Endothelial cell of umbilical vein (primary cell): Measurements from ENCODE around the gene IGF2BP2.
"Not testable (repeated sequence)": the region's sequence is repeated elsewhere in the genome, so short reads cannot be mapped to it uniquely, and the experiment has no call there.

Experiments
- POLR2AphosphoS5 ChIP-seq: IDR thresholded peaks from 2 replicates; pipeline ENCODE4 v1.6.1; 2012; ENCODE audit warnings: low read depth, mild to moderate bottlenecking, control low read depth, low read length, moderate library complexity; ENCODE audit not compliant: insufficient read depth
- TF ChIP-seq, protein P1 (sequence below), 2 donors: IDR thresholded peaks; 1 replicate in 1 of 2; 2 replicates in 1 of 2; pipeline ENCODE4 v1.5.1; 2011; ENCODE audit warnings: low read length in 2 of 2, mild to moderate bottlenecking in 2 of 2, moderate library complexity in 2 of 2, control low read depth in 1 of 2, inconsistent platforms in 1 of 2, low read depth in 1 of 2; ENCODE audit not compliant: insufficient read depth in 1 of 2; ENCODE audit errors: extremely low read depth in 1 of 2

DNA sequence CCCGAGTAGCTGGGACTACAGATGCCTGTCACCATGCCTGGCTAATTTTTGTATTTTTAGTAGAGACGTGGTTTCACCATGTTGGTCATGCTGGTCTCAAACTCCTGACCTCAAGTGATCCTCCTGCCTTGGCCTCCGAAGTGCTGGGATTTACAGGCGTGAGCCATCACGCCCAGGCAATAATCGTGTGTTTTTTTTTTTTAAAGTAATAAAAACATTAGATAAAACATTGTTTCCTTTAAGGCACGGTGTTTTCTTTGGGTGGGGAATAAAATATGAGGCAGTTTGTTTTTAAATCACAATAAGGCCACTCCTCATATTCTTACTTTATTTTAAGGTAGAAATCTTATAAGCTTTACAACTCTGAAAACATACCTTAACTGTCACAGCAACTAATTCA is 127.6 kb downstream of the IGF2BP2 start:
- TF ChIP-seq, protein P1, sequence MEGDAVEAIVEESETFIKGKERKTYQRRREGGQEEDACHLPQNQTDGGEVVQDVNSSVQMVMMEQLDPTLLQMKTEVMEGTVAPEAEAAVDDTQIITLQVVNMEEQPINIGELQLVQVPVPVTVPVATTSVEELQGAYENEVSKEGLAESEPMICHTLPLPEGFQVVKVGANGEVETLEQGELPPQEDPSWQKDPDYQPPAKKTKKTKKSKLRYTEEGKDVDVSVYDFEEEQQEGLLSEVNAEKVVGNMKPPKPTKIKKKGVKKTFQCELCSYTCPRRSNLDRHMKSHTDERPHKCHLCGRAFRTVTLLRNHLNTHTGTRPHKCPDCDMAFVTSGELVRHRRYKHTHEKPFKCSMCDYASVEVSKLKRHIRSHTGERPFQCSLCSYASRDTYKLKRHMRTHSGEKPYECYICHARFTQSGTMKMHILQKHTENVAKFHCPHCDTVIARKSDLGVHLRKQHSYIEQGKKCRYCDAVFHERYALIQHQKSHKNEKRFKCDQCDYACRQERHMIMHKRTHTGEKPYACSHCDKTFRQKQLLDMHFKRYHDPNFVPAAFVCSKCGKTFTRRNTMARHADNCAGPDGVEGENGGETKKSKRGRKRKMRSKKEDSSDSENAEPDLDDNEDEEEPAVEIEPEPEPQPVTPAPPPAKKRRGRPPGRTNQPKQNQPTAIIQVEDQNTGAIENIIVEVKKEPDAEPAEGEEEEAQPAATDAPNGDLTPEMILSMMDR (IDR thresholded peaks at IDR 0.05; ENCODE audit: extremely low read depth in 1 of 2, insufficient read depth in 1 of 2, low read depth in 1 of 2, low read length in 2 of 2), result not testable (repeated sequence)
- not testable (repeated sequence) for TF ChIP-seq POLR2AphosphoS5
